SK-N-SH (cell line): ENCODE data around the gene CRACR2B. TPM values are rescaled to one million over a fixed set of nuclear protein-coding genes. Genes with fewer than 3 reads are reported as not detected.

Experiments
- CTCF ChIA-PET: fragments of 300-600, 350-600 bp; formaldehyde crosslinking; extraction: SDS; loops from one replicate; lab custom pipeline; 2021; lab: Yijun Ruan, JAX
- POLR2A ChIA-PET: fragments of 350-600 bp; sonication (Branson Sonifier 250); formaldehyde crosslinking; extraction: SDS; loops from one replicate; lab custom pipeline; 2020; ENCODE audit warnings: antibody characterized with exemption, inconsistent platforms; lab: Yijun Ruan, JAX
- DNase-seq: peaks from one replicate; pipeline ENCODE4 v3.0.0; 2012
- H2AFZ ChIP-seq: fragments of 200-600 bp; sonication (generic); 2 replicates; pipeline ENCODE4 v1.8.1; 2016; ENCODE audit warnings: antibody characterized with exemption, mild to moderate bottlenecking, low read depth
- H3F3A ChIP-seq: fragments of 200-600 bp; sonication (generic); replicated peaks from 2 replicates; pipeline ENCODE3; 2016; ENCODE audit warnings: antibody characterized with exemption, mild to moderate bottlenecking; ENCODE audit not compliant: insufficient read depth
- H3K27ac ChIP-seq, 2 experiments: fragments of 200-500 bp in 1 of 2; fragments of 200-600 bp in 1 of 2; sonication (Bioruptor generic) in 1 of 2; sonication (generic), shearing (Covaris generic) in 1 of 2; 2 replicates each; pipeline versions ENCODE4 v1.5.1 to v1.6.1; 2014 to 2016; ENCODE audit warnings: low read depth in 2 of 2, inconsistent platforms in 1 of 2, low read length in 1 of 2, mild to moderate bottlenecking in 1 of 2, mixed read lengths in 1 of 2
- H3K27me3 ChIP-seq: fragments of 200-600 bp; sonication (generic), shearing (Covaris generic); 2 replicates; pipeline ENCODE4 v1.6.1; 2016; ENCODE audit warnings: mixed run types; ENCODE audit not compliant: insufficient read depth
- H3K36me3 ChIP-seq, 2 experiments: fragments of 200-500 bp in 1 of 2; fragments of 200-600 bp in 1 of 2; sonication (Bioruptor generic) in 1 of 2; sonication (generic) in 1 of 2; replicated peaks in 1 of 2; 2 replicates each; pipeline versions ENCODE3 to v1.5.1; 2014 to 2016; ENCODE audit warnings: low read length in 1 of 2, mild to moderate bottlenecking in 1 of 2; ENCODE audit not compliant: insufficient read depth in 2 of 2, control insufficient read depth in 1 of 2
- H3K4me1 ChIP-seq, 2 experiments: fragments of 200-500 bp in 1 of 2; fragments of 200-600 bp in 1 of 2; sonication (Bioruptor generic) in 1 of 2; sonication (generic), shearing (Covaris generic) in 1 of 2; 2 replicates each; pipeline versions ENCODE4 v1.5.1 to v1.6.1; 2014 to 2016; ENCODE audit warnings: low read depth in 1 of 2, low read length in 1 of 2, mixed run types in 1 of 2; ENCODE audit not compliant: insufficient read depth in 2 of 2, control insufficient read depth in 1 of 2
- H3K4me2 ChIP-seq: fragments of 200-600 bp; sonication (generic), shearing (Covaris generic); 2 replicates; pipeline ENCODE4 v1.6.1; 2017; ENCODE audit warnings: mixed run types
- H3K4me3 ChIP-seq, 2 experiments: fragments of 200-500 bp in 1 of 2; fragments of 200-600 bp in 1 of 2; sonication (Bioruptor generic) in 1 of 2; sonication (generic), shearing (Covaris generic) in 1 of 2; 2 replicates each; pipeline versions ENCODE4 v1.5.1 to v1.8.1; 2014 to 2016; ENCODE audit warnings: low read depth in 2 of 2, inconsistent platforms in 1 of 2, low read length in 1 of 2, mild to moderate bottlenecking in 1 of 2, mixed read lengths in 1 of 2, moderate library complexity in 1 of 2
- H3K79me2 ChIP-seq: fragments of 200-600 bp; sonication (generic); 2 replicates; pipeline ENCODE4 v1.8.1; 2017; ENCODE audit warnings: mild to moderate bottlenecking; ENCODE audit not compliant: insufficient read depth
- H3K9ac ChIP-seq: fragments of 200-600 bp; sonication (generic); 2 replicates; pipeline ENCODE4 v1.6.1; 2017; ENCODE audit warnings: mixed run types
- H3K9me2 ChIP-seq: fragments of 200-600 bp; sonication (generic); 2 replicates; pipeline ENCODE4 v1.6.1; 2017; ENCODE audit warnings: mixed run types
- H3K9me3 ChIP-seq: fragments of 200-600 bp; sonication (generic); 2 replicates; pipeline ENCODE4 v1.6.1; 2017; ENCODE audit warnings: mixed run types, mild to moderate bottlenecking, moderate library complexity
- H4K20me1 ChIP-seq: fragments of 200-600 bp; sonication (generic); 2 replicates; pipeline ENCODE4 v1.6.1; 2017; ENCODE audit warnings: mild to moderate bottlenecking, mixed run types; ENCODE audit not compliant: insufficient read depth
- CHD2 ChIP-seq: fragments of 150-350 bp; IDR thresholded peaks from 2 replicates; pipeline ENCODE4 v1.6.1; 2018; ENCODE audit warnings: low read length; ENCODE audit not compliant: partially characterized antibody
- ELF1 ChIP-seq: IDR thresholded peaks from 2 replicates; pipeline ENCODE4 v1.4.0; 2012
- EZH2phosphoT487 ChIP-seq: fragments of 200-600 bp; sonication (generic); IDR thresholded peaks from 2 replicates; pipeline ENCODE4 v1.6.1; 2017; ENCODE audit warnings: low read depth, mixed run types, mild to moderate bottlenecking, antibody characterized with exemption, moderate library complexity, borderline replicate concordance
- FOSL2 ChIP-seq: IDR thresholded peaks from 2 replicates; pipeline ENCODE4 v1.4.0; 2012; ENCODE audit warnings: low read depth, mild to moderate bottlenecking, moderate library complexity, borderline replicate concordance
- MXI1 ChIP-seq: IDR thresholded peaks from 2 replicates; pipeline ENCODE4 v1.6.1; 2012; ENCODE audit warnings: mild to moderate bottlenecking, low read depth, low read length, improper control_type of control experiment
- NRF1 ChIP-seq: IDR thresholded peaks from 2 replicates; pipeline ENCODE4 v1.6.1; 2012; ENCODE audit warnings: low read depth, mild to moderate bottlenecking, low read length
- RCOR1 ChIP-seq: fragments of 150-350 bp; IDR thresholded peaks from 2 replicates; pipeline ENCODE4 v1.6.1; 2017; ENCODE audit warnings: antibody characterized with exemption, low read length
- TAF1 ChIP-seq: IDR thresholded peaks from 2 replicates; pipeline ENCODE4 v1.6.1; 2012; ENCODE audit warnings: low read depth, mild to moderate bottlenecking, low read length, moderate library complexity, borderline replicate concordance
- TCF12 ChIP-seq: IDR thresholded peaks from 2 replicates; pipeline ENCODE4 v1.4.0; 2012
- TEAD4 ChIP-seq: IDR thresholded peaks from 2 replicates; pipeline ENCODE4 v1.4.0; 2012; ENCODE audit warnings: mild to moderate bottlenecking, borderline replicate concordance; ENCODE audit not compliant: insufficient read depth
- WGBS: methylation state at CpG from one replicate; pipeline ENCODE4 v1.1.6; 2017; ENCODE audit warnings: low lambda C conversion rate; 5-methylcytosine and 5-hydroxymethylcytosine counted together
- polyA plus RNA-seq, 3 experiments: library from polyadenylated mRNA; depleted of rRNA; stranded (reverse); fragments of >200 nt; gene quantifications; 2 replicates each; pipeline ENCODE4 v1.2.3, GENCODE V29; 2012
- TF ChIP-seq, protein P1 (sequence below): IDR thresholded peaks from 2 replicates; pipeline ENCODE4 v1.4.0; 2012; ENCODE audit warnings: low read depth
- TF ChIP-seq, protein P2 (sequence below): IDR thresholded peaks from 2 replicates; pipeline ENCODE4; 2012
- TF ChIP-seq, protein P3 (sequence below): fragments of 150-350 bp; IDR thresholded peaks from 2 replicates; pipeline ENCODE4 v1.6.1; 2017; ENCODE audit warnings: antibody characterized with exemption, low read length, low read depth, borderline replicate concordance

CRACR2B gene
- polyA plus RNA-seq, 1 of the 3 experiments (the other 2 are of a cell fraction) = 1.1 TPM

DNA sequence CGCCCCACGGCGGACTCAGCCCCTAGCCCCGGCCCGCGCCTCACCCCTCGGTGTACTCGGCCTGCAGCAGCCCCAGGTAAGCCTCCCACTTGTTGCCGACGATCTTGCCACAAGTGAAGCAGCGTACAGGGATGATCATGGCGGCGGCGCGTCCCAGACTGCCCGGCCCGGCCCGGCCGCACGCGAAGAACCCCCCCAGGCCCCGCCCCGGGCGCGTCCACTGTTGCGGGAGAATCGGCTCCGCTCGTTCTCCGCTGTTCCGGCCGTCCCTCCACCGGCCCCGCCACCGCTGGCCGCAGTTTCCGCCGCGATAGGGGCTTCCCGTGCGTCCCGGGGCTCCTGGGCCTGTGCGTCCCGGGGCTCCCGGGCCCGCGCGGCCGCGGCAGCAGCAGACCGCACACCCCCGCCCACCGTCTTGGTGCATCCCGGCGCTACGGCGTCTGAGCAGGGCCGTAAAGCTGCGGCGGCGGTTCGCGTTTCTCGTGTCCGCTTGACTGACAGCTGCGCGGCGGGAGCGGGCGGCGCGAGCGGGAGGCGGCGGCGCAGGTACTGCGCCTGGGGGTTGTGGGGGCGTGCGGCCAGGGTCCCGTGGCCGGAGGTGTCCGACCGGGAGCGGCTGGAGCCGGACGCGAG lies 14.8 kb downstream of the CRACR2B start, which contains the start of the genes POLR2L and TSPAN4 (continued):
- TF ChIP-seq EZH2phosphoT487 (no peak), CHD2 (no peak), NRF1 (peak; percentile 44), MXI1 (peak; percentile 100), TAF1 (peak; percentile 97), RCOR1 (no peak), TCF12 (no peak), ELF1 (0 out of 2 replicates have a peak, but pooled peaks have one; percentile 9), FOSL2 (no peak)
- TF ChIP-seq, protein P1, sequence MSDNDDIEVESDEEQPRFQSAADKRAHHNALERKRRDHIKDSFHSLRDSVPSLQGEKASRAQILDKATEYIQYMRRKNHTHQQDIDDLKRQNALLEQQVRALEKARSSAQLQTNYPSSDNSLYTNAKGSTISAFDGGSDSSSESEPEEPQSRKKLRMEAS = peak; percentile 97
- TF ChIP-seq, protein P2, sequence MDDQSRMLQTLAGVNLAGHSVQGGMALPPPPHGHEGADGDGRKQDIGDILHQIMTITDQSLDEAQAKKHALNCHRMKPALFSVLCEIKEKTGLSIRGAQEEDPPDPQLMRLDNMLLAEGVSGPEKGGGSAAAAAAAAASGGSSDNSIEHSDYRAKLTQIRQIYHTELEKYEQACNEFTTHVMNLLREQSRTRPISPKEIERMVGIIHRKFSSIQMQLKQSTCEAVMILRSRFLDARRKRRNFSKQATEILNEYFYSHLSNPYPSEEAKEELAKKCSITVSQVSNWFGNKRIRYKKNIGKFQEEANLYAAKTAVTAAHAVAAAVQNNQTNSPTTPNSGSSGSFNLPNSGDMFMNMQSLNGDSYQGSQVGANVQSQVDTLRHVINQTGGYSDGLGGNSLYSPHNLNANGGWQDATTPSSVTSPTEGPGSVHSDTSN = peak; percentile 98

DNA sequence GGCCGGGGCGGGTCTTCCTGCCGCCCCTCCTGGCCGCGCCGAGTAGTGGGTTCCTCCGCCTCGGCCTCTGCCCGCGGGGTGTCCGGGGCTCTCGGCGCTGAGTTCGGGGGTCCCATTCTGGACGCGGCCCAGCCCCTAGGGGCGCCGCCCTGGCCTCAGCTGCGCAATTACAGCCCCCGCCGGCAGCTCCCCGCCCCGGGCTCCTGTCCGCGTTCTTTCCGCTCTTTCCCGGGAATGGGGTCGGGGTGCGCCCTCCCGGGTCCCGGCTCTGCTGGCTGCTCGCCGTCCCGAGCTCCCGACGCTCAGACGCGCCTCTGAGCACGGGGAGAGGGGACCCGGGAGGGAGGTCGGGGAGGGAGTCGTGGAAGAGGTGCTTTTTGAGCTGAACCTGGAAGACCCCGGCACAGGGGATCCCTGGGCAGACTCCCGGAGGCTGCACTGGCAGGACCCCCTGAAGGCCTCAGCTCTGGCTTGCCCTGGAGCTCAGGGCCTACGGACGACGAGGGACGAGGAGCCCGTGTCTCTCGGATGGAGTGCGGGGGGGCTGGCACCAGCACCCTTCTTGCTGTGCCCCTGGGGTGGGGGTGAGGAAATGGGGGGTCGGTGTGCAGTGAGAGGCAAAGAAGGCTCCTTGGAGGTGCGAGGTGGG lies 15.5 kb downstream of the CRACR2B start:
- peaks cover 24 to 35% of the 10 kb centered on the region in 2 experiments; a peak in 3 of 4 replicates for H3K4me1 ChIP-seq
- H3K4me2 ChIP-seq = peak overlapping the region; percentile 100
- H2AFZ ChIP-seq = no peak overlapping the region
- H3K4me3 ChIP-seq = peak overlapping the region; percentile 95 to 100
- H3K9ac ChIP-seq = peak overlapping the region; percentile 97
- peaks cover 77% of the 10 kb centered on the region for H3K79me2 ChIP-seq
- H4K20me1 ChIP-seq = peaks cover 45% of the 10 kb centered on the region
- peak; percentile 68 for DNase-seq
- peaks cover 17 to 23% of the 10 kb centered on the region in 2 experiments for H3K36me3 ChIP-seq
- TF ChIP-seq, protein P3, sequence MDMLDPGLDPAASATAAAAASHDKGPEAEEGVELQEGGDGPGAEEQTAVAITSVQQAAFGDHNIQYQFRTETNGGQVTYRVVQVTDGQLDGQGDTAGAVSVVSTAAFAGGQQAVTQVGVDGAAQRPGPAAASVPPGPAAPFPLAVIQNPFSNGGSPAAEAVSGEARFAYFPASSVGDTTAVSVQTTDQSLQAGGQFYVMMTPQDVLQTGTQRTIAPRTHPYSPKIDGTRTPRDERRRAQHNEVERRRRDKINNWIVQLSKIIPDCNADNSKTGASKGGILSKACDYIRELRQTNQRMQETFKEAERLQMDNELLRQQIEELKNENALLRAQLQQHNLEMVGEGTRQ = no peak
- TF ChIP-seq EZH2phosphoT487 (no peak), TEAD4 (no peak), RCOR1 (no peak)
- no peaks in the 10 kb centered on the region for H3K9me3 ChIP-seq
- POLR2A ChIA-PET = interaction anchor here (0.5 to 2.6 kb wide), 8 partner anchors 10 to 254 kb away, joined by 3 to 13 read pairs (median 5); partner anchors contain the start of genes CD151, PNPLA2 and RPLP2
- H3K27ac ChIP-seq = peak overlapping the region; percentile 91 to 93
- no peaks in the 10 kb centered on the region for H3K9me2 ChIP-seq
- no peaks in the 10 kb centered on the region for H3K27me3 ChIP-seq
- H3F3A ChIP-seq = peaks cover 45% of the 10 kb centered on the region
- 14% methylated on average over 22 of the region's 53 CpGs for WGBS
- CTCF ChIA-PET = interaction anchor here (1.1 to 7.5 kb wide), 4 partner anchors 16 to 207 kb away, joined by 3 to 70 read pairs (median 4); no protein-coding TSS in a partner anchor
